Central memory CD8-positive, alpha-beta T cell (primary cell): ENCODE data around the gene CD101.

Experiments
- ATAC-seq: fragments of 150-1000 bp; cut with Tn5 transposase; replicated peaks from 2 replicates; pipeline ENCODE4 v1.10.0; 2022; ENCODE audit warnings: mild to moderate bottlenecking, moderate FRiP score, moderate number of reproducible peaks; ENCODE audit not compliant: poor library complexity, severe bottlenecking; ENCODE audit errors: extremely low read depth
- DNase-seq, 2 donors: peaks; one replicate each; pipeline ENCODE4 v3.0.0; 2021; ENCODE audit warnings: low spot score in 2 of 2
- H3K27ac Mint-ChIP-seq: one replicate; pipeline ENCODE4 v1.8.0; 2022; ENCODE audit warnings: low read depth, mild to moderate bottlenecking, moderate library complexity, mixed read lengths
- H3K27me3 Mint-ChIP-seq: one replicate; pipeline ENCODE4 v1.8.0; 2022; ENCODE audit warnings: mixed read lengths
- H3K36me3 Mint-ChIP-seq: one replicate; pipeline ENCODE4 v1.8.0; 2022; ENCODE audit warnings: mild to moderate bottlenecking, moderate library complexity, mixed read lengths; ENCODE audit not compliant: insufficient read depth
- H3K4me1 Mint-ChIP-seq: one replicate; pipeline ENCODE4 v1.8.0; 2022; ENCODE audit warnings: mixed read lengths
- H3K4me3 Mint-ChIP-seq: one replicate; pipeline ENCODE4 v1.8.0; 2022; ENCODE audit warnings: mild to moderate bottlenecking, moderate library complexity, mixed read lengths
- H3K9me3 Mint-ChIP-seq: one replicate; pipeline ENCODE4 v1.8.0; 2022; ENCODE audit warnings: mixed read lengths

CD101 gene, protein sequence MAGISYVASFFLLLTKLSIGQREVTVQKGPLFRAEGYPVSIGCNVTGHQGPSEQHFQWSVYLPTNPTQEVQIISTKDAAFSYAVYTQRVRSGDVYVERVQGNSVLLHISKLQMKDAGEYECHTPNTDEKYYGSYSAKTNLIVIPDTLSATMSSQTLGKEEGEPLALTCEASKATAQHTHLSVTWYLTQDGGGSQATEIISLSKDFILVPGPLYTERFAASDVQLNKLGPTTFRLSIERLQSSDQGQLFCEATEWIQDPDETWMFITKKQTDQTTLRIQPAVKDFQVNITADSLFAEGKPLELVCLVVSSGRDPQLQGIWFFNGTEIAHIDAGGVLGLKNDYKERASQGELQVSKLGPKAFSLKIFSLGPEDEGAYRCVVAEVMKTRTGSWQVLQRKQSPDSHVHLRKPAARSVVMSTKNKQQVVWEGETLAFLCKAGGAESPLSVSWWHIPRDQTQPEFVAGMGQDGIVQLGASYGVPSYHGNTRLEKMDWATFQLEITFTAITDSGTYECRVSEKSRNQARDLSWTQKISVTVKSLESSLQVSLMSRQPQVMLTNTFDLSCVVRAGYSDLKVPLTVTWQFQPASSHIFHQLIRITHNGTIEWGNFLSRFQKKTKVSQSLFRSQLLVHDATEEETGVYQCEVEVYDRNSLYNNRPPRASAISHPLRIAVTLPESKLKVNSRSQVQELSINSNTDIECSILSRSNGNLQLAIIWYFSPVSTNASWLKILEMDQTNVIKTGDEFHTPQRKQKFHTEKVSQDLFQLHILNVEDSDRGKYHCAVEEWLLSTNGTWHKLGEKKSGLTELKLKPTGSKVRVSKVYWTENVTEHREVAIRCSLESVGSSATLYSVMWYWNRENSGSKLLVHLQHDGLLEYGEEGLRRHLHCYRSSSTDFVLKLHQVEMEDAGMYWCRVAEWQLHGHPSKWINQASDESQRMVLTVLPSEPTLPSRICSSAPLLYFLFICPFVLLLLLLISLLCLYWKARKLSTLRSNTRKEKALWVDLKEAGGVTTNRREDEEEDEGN

GRCh38 chr1:117001254-117001927 lies at the start of gene CD101:
Gene CD101, plus strand, starts transcription at chr1:117001760. Its CDS starts 58 bp downstream, at chr1:117001818.
- Mint-ChIP-seq H3K27ac (peak within 1 kb of the TSS; percentile 58), H3K9me3 (no peaks in the 10 kb centered on the region), H3K4me1 (peaks cover 41% of the 10 kb centered on the region), H3K27me3 (no peaks in the 10 kb centered on the region), H3K36me3 (peaks cover 6% of the 10 kb centered on the region), H3K4me3 (peak within 1 kb of the TSS; percentile 64)
- ATAC-seq: peak; percentile 66
- DNase-seq: no peak

DNA sequence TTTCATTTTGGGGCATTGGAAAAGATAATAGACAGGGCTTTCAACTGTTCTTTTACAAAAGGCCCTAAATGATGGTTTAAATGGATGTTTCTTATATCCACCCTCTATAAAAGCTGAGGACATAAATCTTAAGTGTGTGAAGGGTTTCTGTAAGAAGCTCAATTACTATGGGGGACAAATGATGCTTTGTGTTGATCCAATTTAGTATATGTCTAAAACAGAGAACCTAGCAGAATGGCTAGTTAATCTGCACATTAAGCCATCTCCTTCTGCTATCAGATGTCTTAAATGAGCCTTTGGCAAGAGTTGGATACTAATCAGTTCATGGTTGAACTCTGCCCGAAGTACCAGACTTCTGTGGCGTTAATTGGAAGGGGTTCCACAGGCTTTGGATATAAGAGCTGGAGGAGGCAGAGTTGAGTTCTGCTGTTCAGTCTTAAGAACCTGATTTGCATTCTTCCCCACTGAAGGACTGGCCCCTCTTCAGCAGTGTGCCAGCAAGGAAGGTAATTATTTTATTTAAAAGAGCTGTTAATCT lies 48.8 kb upstream of the CD101 start:
- DNase-seq (no peak), ATAC-seq (no peak)
- H3K27me3 Mint-ChIP-seq: no peaks in the 10 kb centered on the region
- no peak overlapping the region for H3K4me3 Mint-ChIP-seq
- no peaks in the 10 kb centered on the region for H3K4me1 Mint-ChIP-seq
- H3K27ac Mint-ChIP-seq: no peak overlapping the region
- H3K36me3 Mint-ChIP-seq: no peaks in the 10 kb centered on the region
- no peaks in the 10 kb centered on the region for H3K9me3 Mint-ChIP-seq

DNA sequence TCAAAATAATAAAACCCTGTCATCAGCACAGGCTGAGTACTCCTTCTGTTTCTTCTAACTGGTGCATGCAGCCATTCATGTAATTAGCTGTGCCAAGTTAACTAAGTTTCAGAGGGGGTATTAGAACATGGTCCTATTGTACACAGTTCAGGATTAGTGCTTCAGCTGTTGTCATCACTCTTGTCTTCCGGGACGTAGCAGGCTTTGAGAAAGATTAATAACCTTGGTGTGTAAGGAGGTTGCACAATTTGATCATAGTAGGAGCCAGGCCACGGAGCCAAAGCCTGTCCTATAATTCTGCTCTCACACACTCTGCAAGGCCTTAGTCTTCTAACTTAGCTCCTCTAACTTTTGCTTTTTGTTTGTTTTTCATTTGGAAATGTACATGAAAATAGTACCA lies 47.1 kb upstream of the CD101 start:
- DNase-seq: no peak
- H3K36me3 Mint-ChIP-seq: no peaks in the 10 kb centered on the region
- H3K27me3 Mint-ChIP-seq: no peaks in the 10 kb centered on the region
- no peaks in the 10 kb centered on the region for H3K9me3 Mint-ChIP-seq
- no peak overlapping the region for H3K4me3 Mint-ChIP-seq
- H3K27ac Mint-ChIP-seq: no peak overlapping the region
- H3K4me1 Mint-ChIP-seq: no peaks in the 10 kb centered on the region
- ATAC-seq: no peak

GRCh38 chr1:116956378-116956777 lies 45.2 kb upstream of the CD101 start:
- Mint-ChIP-seq H3K27ac (no peak overlapping the region), H3K36me3 (no peaks in the 10 kb centered on the region), H3K27me3 (no peaks in the 10 kb centered on the region), H3K9me3 (no peaks in the 10 kb centered on the region), H3K4me1 (no peaks in the 10 kb centered on the region), H3K4me3 (no peak overlapping the region)
- no peak for ATAC-seq
- no peak for DNase-seq

DNA sequence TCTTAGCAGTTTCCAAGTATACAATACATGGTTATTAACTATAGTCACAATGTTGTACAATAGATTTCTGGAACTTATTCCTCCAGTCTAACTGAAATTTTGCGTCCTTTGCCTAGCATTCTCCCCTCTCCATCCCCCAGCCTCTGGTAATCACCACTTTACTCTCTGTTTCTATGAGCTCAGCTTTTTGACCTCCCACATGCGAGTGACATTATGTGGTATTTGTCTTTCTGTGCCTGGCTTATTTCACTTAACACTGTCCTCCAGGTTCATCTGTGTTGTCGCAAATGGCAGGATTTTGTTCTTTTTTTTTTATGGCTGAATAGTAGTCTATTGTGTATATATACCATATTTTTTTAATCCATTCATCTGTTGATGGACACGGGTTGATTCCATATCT lies 43.9 kb upstream of the CD101 start:
- Mint-ChIP-seq H3K36me3 (no peaks in the 10 kb centered on the region), H3K4me3 (no peak overlapping the region), H3K4me1 (no peaks in the 10 kb centered on the region), H3K9me3 (no peaks in the 10 kb centered on the region), H3K27me3 (no peaks in the 10 kb centered on the region), H3K27ac (no peak overlapping the region)
- no peak for ATAC-seq
- DNase-seq: no peak

DNA sequence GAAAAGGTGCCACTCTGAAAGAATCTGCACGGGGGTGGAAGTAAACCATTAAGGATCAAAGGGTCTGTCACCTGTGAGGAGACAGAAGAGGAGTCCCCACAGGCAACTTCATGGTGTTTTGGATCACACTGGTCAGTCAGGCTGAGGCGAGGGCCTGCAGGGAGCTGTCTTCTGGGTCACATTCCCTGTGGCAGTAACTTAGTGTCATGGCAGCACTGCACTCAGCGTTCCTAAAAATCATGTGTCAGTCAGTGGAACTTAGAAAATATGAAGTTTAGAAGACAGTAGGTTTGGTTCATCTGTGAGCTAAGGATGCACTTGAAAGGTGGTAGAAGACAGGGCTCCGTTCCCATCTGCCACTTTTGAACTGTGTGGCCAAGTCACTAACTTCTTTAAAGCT lies 43.5 kb upstream of the CD101 start:
- no peak overlapping the region for H3K4me3 Mint-ChIP-seq
- no peaks in the 10 kb centered on the region for H3K36me3 Mint-ChIP-seq
- no peak overlapping the region for H3K27ac Mint-ChIP-seq
- H3K27me3 Mint-ChIP-seq: no peaks in the 10 kb centered on the region
- H3K9me3 Mint-ChIP-seq: no peaks in the 10 kb centered on the region
- DNase-seq (no peak), ATAC-seq (no peak)
- no peaks in the 10 kb centered on the region for H3K4me1 Mint-ChIP-seq

DNA sequence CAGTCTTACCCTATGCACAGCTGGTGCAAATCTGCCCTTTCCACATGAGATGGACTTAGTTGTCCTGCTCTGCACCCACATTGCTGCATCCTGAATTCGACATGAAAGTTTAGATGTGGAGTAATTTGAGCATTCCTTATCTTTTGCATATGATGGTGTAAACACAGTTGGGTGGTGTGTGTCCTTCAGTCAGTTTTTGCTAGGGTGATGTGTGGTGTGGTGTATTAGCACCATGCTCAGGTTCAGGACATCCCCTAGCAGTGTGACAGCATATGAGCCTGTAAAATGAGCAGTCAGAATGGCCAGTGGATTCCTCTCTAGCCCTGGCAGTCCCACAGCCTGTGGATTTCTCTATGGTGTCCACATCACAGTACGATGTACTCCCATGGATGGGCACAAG lies 42.6 kb upstream of the CD101 start:
- H3K27me3 Mint-ChIP-seq: no peaks in the 10 kb centered on the region
- H3K4me3 Mint-ChIP-seq: no peak overlapping the region
- H3K36me3 Mint-ChIP-seq: no peaks in the 10 kb centered on the region
- no peak for ATAC-seq
- H3K9me3 Mint-ChIP-seq: no peaks in the 10 kb centered on the region
- no peak for DNase-seq
- no peak overlapping the region for H3K27ac Mint-ChIP-seq
- H3K4me1 Mint-ChIP-seq: no peaks in the 10 kb centered on the region

DNA sequence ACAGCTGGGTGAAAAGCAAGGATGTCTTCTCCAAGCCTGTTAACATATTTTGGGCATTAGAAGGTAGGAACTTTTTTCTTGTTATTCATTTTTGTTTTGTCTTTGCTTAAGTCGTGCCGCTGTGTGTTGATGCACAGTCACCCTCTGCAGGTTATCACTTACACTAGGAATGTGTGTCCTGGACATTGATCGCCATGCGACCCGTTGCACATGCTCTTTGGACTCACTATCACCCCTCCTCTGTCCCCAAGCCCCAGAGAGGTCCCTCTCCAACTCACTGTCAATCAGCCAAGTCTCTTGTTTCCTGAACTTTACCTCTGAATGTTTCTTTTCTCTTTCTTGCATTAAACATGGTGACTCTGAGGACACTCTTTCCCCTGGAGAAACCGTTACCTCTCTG lies 40.0 kb upstream of the CD101 start:
- H3K9me3 Mint-ChIP-seq: no peaks in the 10 kb centered on the region
- peaks cover 1% of the 10 kb centered on the region for H3K36me3 Mint-ChIP-seq
- H3K27me3 Mint-ChIP-seq: no peaks in the 10 kb centered on the region
- H3K4me3 Mint-ChIP-seq: no peak overlapping the region
- no peaks in the 10 kb centered on the region for H3K4me1 Mint-ChIP-seq
- H3K27ac Mint-ChIP-seq: no peak overlapping the region
- no peak for ATAC-seq
- DNase-seq: no peak

GRCh38 chr1:116962987-116963639 lies 38.4 kb upstream of the CD101 start:
- H3K36me3 Mint-ChIP-seq: peaks cover 1% of the 10 kb centered on the region
- no peaks in the 10 kb centered on the region for H3K4me1 Mint-ChIP-seq
- H3K27me3 Mint-ChIP-seq: no peaks in the 10 kb centered on the region
- DNase-seq (no peak), ATAC-seq (no peak)
- no peaks in the 10 kb centered on the region for H3K9me3 Mint-ChIP-seq
- H3K27ac Mint-ChIP-seq: no peak overlapping the region
- no peak overlapping the region for H3K4me3 Mint-ChIP-seq

DNA sequence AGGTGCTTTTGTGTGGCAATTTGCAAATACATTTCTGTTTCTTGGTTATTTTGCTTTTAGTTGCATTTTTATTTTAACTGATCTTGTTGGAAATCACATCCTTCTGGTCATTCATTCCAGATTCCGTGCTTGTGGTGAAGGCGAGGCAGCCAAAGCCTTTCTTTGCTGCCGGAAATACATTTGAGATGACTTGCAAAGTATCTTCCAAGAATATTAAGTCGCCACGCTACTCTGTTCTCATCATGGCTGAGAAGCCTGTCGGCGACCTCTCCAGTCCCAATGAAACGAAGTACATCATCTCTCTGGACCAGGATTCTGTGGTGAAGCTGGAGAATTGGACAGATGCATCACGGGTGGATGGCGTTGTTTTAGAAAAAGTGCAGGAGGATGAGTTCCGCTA lies 34.8 kb upstream of the CD101 start:
- Mint-ChIP-seq H3K27ac (no peak overlapping the region), H3K27me3 (no peaks in the 10 kb centered on the region), H3K36me3 (peaks cover 1% of the 10 kb centered on the region), H3K9me3 (no peaks in the 10 kb centered on the region), H3K4me3 (no peak overlapping the region), H3K4me1 (no peaks in the 10 kb centered on the region)
- ATAC-seq: no peak
- no peak for DNase-seq

DNA sequence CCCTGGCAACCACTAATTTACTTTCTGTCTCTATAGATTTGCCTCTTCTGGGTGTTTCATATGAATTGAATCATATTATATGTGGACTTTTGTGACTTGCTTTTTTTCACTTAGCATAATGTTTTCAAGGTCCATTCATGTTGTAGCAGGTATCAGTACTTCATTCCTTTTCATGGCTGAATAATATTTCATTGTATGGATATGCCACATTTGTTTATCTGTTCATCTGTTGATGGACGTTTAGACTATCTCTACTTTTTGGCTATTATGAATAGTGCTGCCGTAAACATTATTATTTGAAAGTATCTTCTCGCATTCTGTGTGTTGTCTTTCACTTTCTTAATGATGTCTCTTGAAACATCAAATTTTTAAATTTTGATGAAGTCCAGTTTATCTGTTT lies 32.8 kb upstream of the CD101 start:
- H3K36me3 Mint-ChIP-seq: peaks cover 1% of the 10 kb centered on the region
- no peaks in the 10 kb centered on the region for H3K9me3 Mint-ChIP-seq
- no peaks in the 10 kb centered on the region for H3K4me1 Mint-ChIP-seq
- no peak overlapping the region for H3K4me3 Mint-ChIP-seq
- peaks cover 2% of the 10 kb centered on the region for H3K27me3 Mint-ChIP-seq
- DNase-seq: no peak
- no peak for ATAC-seq
- no peak overlapping the region for H3K27ac Mint-ChIP-seq
